Thoracic aorta (tissue), 2 donors: ENCODE data around the gene SAG. TPM values are rescaled to one million over a fixed set of nuclear protein-coding genes. Genes with fewer than 3 reads are reported as not detected.

Experiments
- ATAC-seq: fragments of 150-250 bp; one replicate; pipeline ENCODE4 v1.8.0; 2017; ENCODE audit warnings: low read depth; ENCODE audit not compliant: insufficient number of reproducible peaks, low FRiP score
- DNase-seq: peaks from one replicate; pipeline ENCODE4 v3.0.0-alpha.2; 2020; ENCODE audit warnings: low spot score
- H3K27ac ChIP-seq, 2 donors: fragments of 200-600 bp; sonication (generic); 1 replicate in 1 of 2; 2 replicates in 1 of 2; pipeline ENCODE4 v1.5.1; 2016; ENCODE audit warnings: mild to moderate bottlenecking in 2 of 2, moderate library complexity in 2 of 2
- H3K27me3 ChIP-seq: fragments of 200-600 bp; sonication (generic); replicated peaks from 2 replicates; pipeline ENCODE4 v1.6.0; 2016; ENCODE audit warnings: mild to moderate bottlenecking; ENCODE audit not compliant: insufficient read depth
- H3K36me3 ChIP-seq: fragments of 200-600 bp; sonication (generic); one replicate; pipeline ENCODE4 v1.5.1; 2016
- H3K4me1 ChIP-seq, 2 donors: fragments of 200-600 bp; sonication (generic); 1 replicate in 1 of 2; 2 replicates in 1 of 2; pipeline versions ENCODE4 v1.5.1 to v1.6.0; 2016; ENCODE audit warnings: low read depth in 2 of 2, mild to moderate bottlenecking in 1 of 2; ENCODE audit not compliant: control insufficient read depth in 1 of 2
- H3K4me3 ChIP-seq: fragments of 200-600 bp; sonication (generic); 2 replicates; pipeline ENCODE4 v1.5.1; 2016; ENCODE audit warnings: mild to moderate bottlenecking
- H3K9me3 ChIP-seq: fragments of 200-600 bp; sonication (generic); 2 replicates; pipeline ENCODE4 v1.5.1; 2016
- total RNA-seq, 2 donors: library from RNA; depleted of rRNA; stranded (reverse); fragments of >200 nt; gene quantifications; one replicate each; pipeline versions ENCODE4 v1.1.0 to v1.2.3, GENCODE V29; 2016
- TF ChIP-seq, protein P1 (sequence below): fragments of 200-600 bp; sonication (generic); IDR thresholded peaks from one replicate; pipeline ENCODE4 v1.5.1; 2019; ENCODE audit warnings: antibody characterized with exemption

SAG gene
- total RNA-seq, 2 donors from 2014 or later: not detected

- TF ChIP-seq, protein P1, sequence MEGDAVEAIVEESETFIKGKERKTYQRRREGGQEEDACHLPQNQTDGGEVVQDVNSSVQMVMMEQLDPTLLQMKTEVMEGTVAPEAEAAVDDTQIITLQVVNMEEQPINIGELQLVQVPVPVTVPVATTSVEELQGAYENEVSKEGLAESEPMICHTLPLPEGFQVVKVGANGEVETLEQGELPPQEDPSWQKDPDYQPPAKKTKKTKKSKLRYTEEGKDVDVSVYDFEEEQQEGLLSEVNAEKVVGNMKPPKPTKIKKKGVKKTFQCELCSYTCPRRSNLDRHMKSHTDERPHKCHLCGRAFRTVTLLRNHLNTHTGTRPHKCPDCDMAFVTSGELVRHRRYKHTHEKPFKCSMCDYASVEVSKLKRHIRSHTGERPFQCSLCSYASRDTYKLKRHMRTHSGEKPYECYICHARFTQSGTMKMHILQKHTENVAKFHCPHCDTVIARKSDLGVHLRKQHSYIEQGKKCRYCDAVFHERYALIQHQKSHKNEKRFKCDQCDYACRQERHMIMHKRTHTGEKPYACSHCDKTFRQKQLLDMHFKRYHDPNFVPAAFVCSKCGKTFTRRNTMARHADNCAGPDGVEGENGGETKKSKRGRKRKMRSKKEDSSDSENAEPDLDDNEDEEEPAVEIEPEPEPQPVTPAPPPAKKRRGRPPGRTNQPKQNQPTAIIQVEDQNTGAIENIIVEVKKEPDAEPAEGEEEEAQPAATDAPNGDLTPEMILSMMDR: no peak
- DNase-seq (no peak), ATAC-seq (no peak)
- peaks cover 0 to 6% of the 10 kb centered on the region in 2 donors for H3K4me1 ChIP-seq
- no peaks in the 10 kb centered on the region for H3K36me3 ChIP-seq
- no peak overlapping the region for H3K27ac ChIP-seq
- H3K27me3 ChIP-seq: no peaks in the 10 kb centered on the region
- H3K4me3 ChIP-seq: no peak overlapping the region
- no peaks in the 10 kb centered on the region for H3K9me3 ChIP-seq
Measured at GRCh38 chr2:233395687-233396086, 88.1 kb downstream of the SAG start.

Other genes starting within 250 kb of the SAG start
- 10 to 100 TPM; 24.2 to 49.7 TPM for gene INPP5D, start 247.5 kb upstream of the SAG start, total RNA-seq
- gene ATG16L1, start 56.1 kb upstream of the SAG start, total RNA-seq: 10 to 100 TPM; 21.8 to 63.2 TPM
- 10 to 100 TPM; 47.3 to 47.9 TPM for gene DGKD, start 46.7 kb downstream of the SAG start, total RNA-seq